Measurements from ENCODE around the gene MAP3K13. TPM values are rescaled to one million over a fixed set of nuclear protein-coding genes. Genes with fewer than 3 reads are reported as not detected.
"Not testable (repeated sequence)": the region's sequence is repeated elsewhere in the genome, so short reads cannot be mapped to it uniquely, and the experiment has no call there.

MAP3K13 gene
- total and polyA plus RNA-seq, 12 donors, result 30.1 to 66.0 (median 46.4) TPM

- no peak for DNase-seq
- H3K27ac ChIP-seq, result no peak overlapping the region
- H3K27me3 ChIP-seq, result no peaks in the 10 kb centered on the region
- H3K4me1 ChIP-seq (replicated peaks in 1 of 2), result peaks cover 0 to 7% of the 10 kb centered on the region in 2 donors
- H3K9me3 ChIP-seq (replicated peaks in 1 of 3), result no peaks in the 10 kb centered on the region
- 51 to 61% (median 53%) methylated on average over 1 of the region's 1 CpG for WGBS, 4 donors
- no peak overlapping the region for H3K4me3 ChIP-seq
- no peaks in the 10 kb centered on the region for H3K36me3 ChIP-seq (replicated peaks in 1 of 2)
- no peak for TF ChIP-seq CTCF (IDR thresholded peaks at IDR 0.05)
- no peak for TF ChIP-seq POLR2A (IDR thresholded peaks at IDR 0.05)
- intact Hi-C loops (cut with DNase I), result no loop called here
Observed at GRCh38 chr3:185382154-185382553, 19.2 kb downstream of the MAP3K13 start.

- H3K4me3 ChIP-seq; DNase-seq; H3K9me3 ChIP-seq (replicated peaks in 1 of 3); H3K27me3 ChIP-seq; H3K27ac ChIP-seq; H3K4me1 ChIP-seq (replicated peaks in 1 of 2); H3K36me3 ChIP-seq (replicated peaks in 1 of 2); intact Hi-C loops (cut with DNase I): not testable (repeated sequence)
- 98 to 99% (median 98%) methylated on average over 3 of the region's 3 CpGs for WGBS, 4 donors
Observed at GRCh38 chr3:185386515-185386914, 23.6 kb downstream of the MAP3K13 start.

GRCh38 chr3:185387646-185388045, 24.7 kb downstream of the MAP3K13 start:
- no peaks in the 10 kb centered on the region for H3K27me3 ChIP-seq
- no peak overlapping the region for H3K4me3 ChIP-seq
- no peaks in the 10 kb centered on the region for H3K4me1 ChIP-seq (replicated peaks in 1 of 2)
- no peaks in the 10 kb centered on the region for H3K9me3 ChIP-seq (replicated peaks in 1 of 3)
- DNase-seq, result no peak
- TF ChIP-seq POLR2A (IDR thresholded peaks at IDR 0.05), result no peak
- TF ChIP-seq CTCF (IDR thresholded peaks at IDR 0.05), result no peak
- intact Hi-C loops (cut with DNase I), result no loop called here
- H3K36me3 ChIP-seq (replicated peaks in 1 of 2), result no peaks in the 10 kb centered on the region
- WGBS, 4 donors, result 70 to 86% (median 82%) methylated on average over 1 of the region's 1 CpG
- no peak overlapping the region for H3K27ac ChIP-seq

- H3K27me3 ChIP-seq, result no peaks in the 10 kb centered on the region
- H3K36me3 ChIP-seq (replicated peaks in 1 of 2), result no peaks in the 10 kb centered on the region
- H3K9me3 ChIP-seq (replicated peaks in 1 of 3), result no peaks in the 10 kb centered on the region
- no peak overlapping the region for H3K27ac ChIP-seq
- peaks cover 14 to 17% of the 10 kb centered on the region in 2 donors for H3K4me1 ChIP-seq (replicated peaks in 1 of 2)
- H3K4me3 ChIP-seq, result no peak overlapping the region
- TF ChIP-seq CTCF (IDR thresholded peaks at IDR 0.05), result no peak
- no peak for TF ChIP-seq POLR2A (IDR thresholded peaks at IDR 0.05)
- no peak for DNase-seq
- intact Hi-C loops (cut with DNase I), result no loop called here
- 79 to 98% (median 97%) methylated on average over 3 of the region's 3 CpGs for WGBS, 4 donors
Observed at GRCh38 chr3:185393055-185393454, 30.1 kb downstream of the MAP3K13 start.

GRCh38 chr3:185397676-185398075, 34.7 kb downstream of the MAP3K13 start:
- peak overlapping the region in 3 of 5 donors; percentile 15 to 53 (median 36) for H3K27ac ChIP-seq
- WGBS, 4 donors, result 28 to 52% (median 47%) methylated on average over 6 of the region's 6 CpGs
- TF ChIP-seq CTCF (IDR thresholded peaks at IDR 0.05) (no peak), POLR2A (IDR thresholded peaks at IDR 0.05) (no peak)
- peak in 6 of 7 donors; percentile 41 to 73 (median 65) for DNase-seq
- H3K9me3 ChIP-seq (replicated peaks in 1 of 3), result no peaks in the 10 kb centered on the region
- peaks cover 18 to 34% of the 10 kb centered on the region in 2 donors for H3K4me1 ChIP-seq (replicated peaks in 1 of 2)
- no peaks in the 10 kb centered on the region for H3K27me3 ChIP-seq
- intact Hi-C loops (cut with DNase I), result no loop called here
- no peaks in the 10 kb centered on the region for H3K36me3 ChIP-seq (replicated peaks in 1 of 2)
- H3K4me3 ChIP-seq, result no peak overlapping the region

Measured in adrenal gland (tissue), 12 donors.